ENCODE measurements around the gene GPR173.

- TF ChIP-seq CTCF (IDR thresholded peaks at IDR 0.05; ENCODE audit: low read depth, low read length), result peak; percentile 77
- no peak for TF ChIP-seq EZH2phosphoT487 (IDR thresholded peaks at IDR 0.05; ENCODE audit: low read depth)
Observed at GRCh38 chrX:53071604-53072417, 23.2 kb downstream of the GPR173 start.
